HepG2 (cell line): ENCODE results near the gene ADGRG6. TPM values are rescaled to one million over a fixed set of nuclear protein-coding genes. Genes with fewer than 3 reads are reported as not detected.

Experiments used
- AGO1 ChIP-seq: fragments of 200-400 bp; formaldehyde crosslinking; IDR thresholded peaks from 2 replicates; pipeline ENCODE4 v1.6.1; 2017; ENCODE audit warnings: mild to moderate bottlenecking, low read depth, low read length, moderate library complexity; ENCODE audit not compliant: poor library complexity, severe bottlenecking
- AHR ChIP-seq: IDR thresholded peaks from 2 replicates; pipeline ENCODE4 v1.6.1; 2018; ENCODE audit warnings: missing genetic modification reagents, missing compliant biosample characterization
- ARNTL ChIP-seq: sonication (generic); formaldehyde crosslinking; IDR thresholded peaks from 2 replicates; pipeline ENCODE4 v1.4.0; 2020; ENCODE audit warnings: mild to moderate bottlenecking, missing genetic modification reagents
- ATAD3A ChIP-seq: sonication (generic); formaldehyde crosslinking; IDR thresholded peaks from 2 replicates; pipeline ENCODE4 v1.4.0; 2020; ENCODE audit warnings: missing genetic modification reagents
- DBP ChIP-seq: sonication (generic); formaldehyde crosslinking; IDR thresholded peaks from 2 replicates; pipeline ENCODE4 v1.4.0; 2020; ENCODE audit warnings: missing genetic modification reagents; ENCODE audit errors: not compliant biosample characterization
- DDIT3 ChIP-seq: sonication (generic); formaldehyde crosslinking; IDR thresholded peaks from 2 replicates; pipeline ENCODE4 v1.4.0; 2020; ENCODE audit warnings: mild to moderate bottlenecking, missing genetic modification reagents
- HNRNPH1 ChIP-seq: fragments of 200-400 bp; formaldehyde crosslinking; optimal IDR thresholded peaks from 2 replicates; pipeline ENCODE3; 2017; ENCODE audit warnings: mild to moderate bottlenecking, low read depth, low read length
- HOXA9 ChIP-seq: sonication (generic); formaldehyde crosslinking; IDR thresholded peaks from 2 replicates; pipeline ENCODE4 v1.8.1; 2022; ENCODE audit warnings: missing genetic modification reagents, mild to moderate bottlenecking, moderate library complexity, borderline replicate concordance
- KDM3A ChIP-seq: IDR thresholded peaks from 2 replicates; pipeline ENCODE4 v1.6.1; 2018; ENCODE audit warnings: low read depth, missing compliant biosample characterization
- KLF15 ChIP-seq: sonication (generic); formaldehyde crosslinking; IDR thresholded peaks from 2 replicates; pipeline ENCODE4 v1.8.1; 2023; ENCODE audit warnings: borderline replicate concordance, mild to moderate bottlenecking, inconsistent platforms, missing genetic modification reagents, mixed read lengths
- MATR3 ChIP-seq: sonication (generic); formaldehyde crosslinking; IDR thresholded peaks from 2 replicates; pipeline ENCODE4 v1.4.0; 2020; ENCODE audit warnings: missing genetic modification reagents
- MBNL3 ChIP-seq: fragments of 250-450 bp; sonication (Bioruptor Pico); conservative IDR thresholded peaks from 2 replicates; pipeline ENCODE4 v1.8.0; 2022; ENCODE audit warnings: mild to moderate bottlenecking, inconsistent platforms
- MXD1 ChIP-seq: sonication (generic); formaldehyde crosslinking; IDR thresholded peaks from 2 replicates; pipeline ENCODE4 v1.4.0; 2020; ENCODE audit warnings: mild to moderate bottlenecking, missing genetic modification reagents
- POLR2AphosphoS2 ChIP-seq: IDR thresholded peaks from 2 replicates; pipeline ENCODE4 v1.6.1; 2011; ENCODE audit warnings: low read depth, low read length, improper control_type of control experiment
- SMYD3 ChIP-seq: sonication (generic); formaldehyde crosslinking; IDR thresholded peaks from 2 replicates; pipeline ENCODE4 v1.8.1; 2023; ENCODE audit warnings: mild to moderate bottlenecking, missing genetic modification reagents
- SOX13 ChIP-seq, 3 experiments: fragments of 450-650 bp in 1 of 3; sonication (generic) in 1 of 3; formaldehyde crosslinking in 1 of 3; IDR thresholded peaks in 2 of 3; conservative IDR thresholded peaks in 1 of 3; 2 replicates each; pipeline versions ENCODE4 v1.5.0 to v1.6.1; 2016 to 2020; ENCODE audit warnings: antibody characterized with exemption in 1 of 3, mild to moderate bottlenecking in 1 of 3, missing compliant biosample characterization in 1 of 3, missing genetic modification reagents in 1 of 3, moderate library complexity in 1 of 3
- SOX5 ChIP-seq: IDR thresholded peaks from 2 replicates; pipeline ENCODE4 v1.6.1; 2016; ENCODE audit warnings: borderline replicate concordance
- SSRP1 ChIP-seq: IDR thresholded peaks from 2 replicates; pipeline ENCODE4 v1.6.1; 2016; ENCODE audit warnings: control low read depth
- TFDP2 ChIP-seq: sonication (generic); formaldehyde crosslinking; IDR thresholded peaks from 2 replicates; pipeline ENCODE4 v1.4.0; 2020; ENCODE audit warnings: missing genetic modification reagents
- ZNF503 ChIP-seq: sonication (generic); formaldehyde crosslinking; IDR thresholded peaks from 2 replicates; pipeline ENCODE4 v1.4.0; 2020; ENCODE audit warnings: missing genetic modification reagents
- ZNF784 ChIP-seq: sonication (generic); formaldehyde crosslinking; IDR thresholded peaks from 2 replicates; pipeline ENCODE4 v1.5.1; 2020; ENCODE audit warnings: missing genetic modification reagents, mild to moderate bottlenecking, borderline replicate concordance
- ZNF83 ChIP-seq: sonication (generic); formaldehyde crosslinking; IDR thresholded peaks from 2 replicates; pipeline ENCODE4 v1.4.0; 2020; ENCODE audit warnings: missing genetic modification reagents, mild to moderate bottlenecking, borderline replicate concordance
- ZSCAN22 ChIP-seq: sonication (generic); formaldehyde crosslinking; IDR thresholded peaks from 2 replicates; pipeline ENCODE4 v1.4.0; 2020; ENCODE audit warnings: mild to moderate bottlenecking, missing genetic modification reagents
- ZSCAN29 ChIP-seq: sonication (generic); formaldehyde crosslinking; conservative IDR thresholded peaks from 2 replicates; pipeline ENCODE4 v1.4.0; 2020; ENCODE audit warnings: mild to moderate bottlenecking, missing genetic modification reagents
- polyA plus RNA-seq, 8 experiments: library from polyadenylated mRNA; depleted of rRNA in 3 of 8; stranded (reverse) in 7 of 8; unstranded in 1 of 8; fragments of >200 nt; fragmentation: Illumina TruSeq in 4 of 8; extraction: Trizol in 4 of 8; gene quantifications; 2 replicates each; pipeline versions ENCODE4 v1.2.1 to v1.2.3, GENCODE V29; 2011 to 2016; ENCODE audit warnings: low read depth in 4 of 8, missing spikeins in 1 of 8, mixed read lengths in 1 of 8; ENCODE audit not compliant: insufficient read depth in 1 of 8
- total RNA-seq, 5 experiments: library from RNA; depleted of rRNA; stranded (reverse); fragments of >200 nt; fragmentation: Illumina TruSeq; extraction: Trizol; gene quantifications; 2 replicates each; pipeline ENCODE4 v1.2.3, GENCODE V29; 2016; ENCODE audit warnings: low read depth in 1 of 5

Gene ADGRG6
- total and polyA plus RNA-seq, 2 of the 13 experiments (the other 11 are each of a cell fraction or from before 2014, with no cell fraction given): 129 to 249 TPM

GRCh38 chr6:142374965-142375733 is 73.3 kb downstream of the ADGRG6 start (continued):
- TF ChIP-seq TFDP2 (CRISPR knock-in tag): no peak
- no peak for TF ChIP-seq MXD1 (CRISPR knock-in tag)
- no peak; the same call in 1 of the 2 replicates for TF ChIP-seq SMYD3 (CRISPR knock-in tag)
- no peak for TF ChIP-seq HNRNPH1
- peak; percentile 82 for TF ChIP-seq KDM3A (CRISPR knock-in tag)
- no peak for TF ChIP-seq ATAD3A (CRISPR knock-in tag)
- no peak for TF ChIP-seq ZNF784
- no peak for TF ChIP-seq DDIT3
- peak; percentile 94 for TF ChIP-seq SOX5 (CRISPR knock-in tag)
- peak; percentile 99 for TF ChIP-seq ZNF503 (CRISPR knock-in tag)
- TF ChIP-seq ARNTL (CRISPR knock-in tag): peak; percentile 56; the same call in 1 of the 2 replicates
- TF ChIP-seq SOX13 (IDR thresholded peaks at IDR 0.05): peak; percentile 89
- peak in 1 of 2 experiments; percentile 97; a peak in 3 of 4 replicates for TF ChIP-seq SOX13 (CRISPR knock-in tag; conservative IDR thresholded peaks at IDR 0.05 in 1 of 2, IDR thresholded peaks at IDR 0.05 in 1 of 2)
- TF ChIP-seq MBNL3 (CRISPR knock-in tag): no peak
- no peak; the same call in 1 of the 2 replicates for TF ChIP-seq ZSCAN29 (CRISPR knock-in tag)
- TF ChIP-seq AHR (CRISPR knock-in tag): no peak
- TF ChIP-seq POLR2AphosphoS2: no peak
- no peak for TF ChIP-seq ZSCAN22 (CRISPR knock-in tag)
- no peak for TF ChIP-seq KLF15 (CRISPR knock-in tag)
- TF ChIP-seq DBP: no peak
- TF ChIP-seq MATR3: no peak
- TF ChIP-seq HOXA9: no peak
- TF ChIP-seq SSRP1 (CRISPR knock-in tag): no peak; the same call in 1 of the 2 replicates
- TF ChIP-seq ZNF83 (CRISPR knock-in tag): no peak
- TF ChIP-seq AGO1: no peak
